Transverse colon (tissue), 3 donors: ENCODE results near the gene ZBTB46.

ENCODE experiments used
- POLR2A ChIP-seq: fragments of 450-650 bp; IDR thresholded peaks from one replicate; pipeline ENCODE4 v1.6.1; 2016; ENCODE audit warnings: antibody characterized with exemption, mild to moderate bottlenecking, moderate library complexity
- TF ChIP-seq, protein P1 (sequence below), 5 experiments: fragments of 200-600 bp in 3 of 5; fragments of 450-650 bp in 2 of 5; sonication (generic) in 3 of 5; IDR thresholded peaks; 1 replicate in 2 of 5; 2 replicates in 3 of 5; pipeline ENCODE4 v1.5.1; 2016 to 2017; ENCODE audit warnings: antibody characterized with exemption in 5 of 5, inconsistent platforms in 3 of 5, mild to moderate bottlenecking in 2 of 5, moderate library complexity in 1 of 5

GRCh38 chr20:63833776-63834490 is 2.9 kb upstream of the ZBTB46 start:
- TF ChIP-seq, protein P1, sequence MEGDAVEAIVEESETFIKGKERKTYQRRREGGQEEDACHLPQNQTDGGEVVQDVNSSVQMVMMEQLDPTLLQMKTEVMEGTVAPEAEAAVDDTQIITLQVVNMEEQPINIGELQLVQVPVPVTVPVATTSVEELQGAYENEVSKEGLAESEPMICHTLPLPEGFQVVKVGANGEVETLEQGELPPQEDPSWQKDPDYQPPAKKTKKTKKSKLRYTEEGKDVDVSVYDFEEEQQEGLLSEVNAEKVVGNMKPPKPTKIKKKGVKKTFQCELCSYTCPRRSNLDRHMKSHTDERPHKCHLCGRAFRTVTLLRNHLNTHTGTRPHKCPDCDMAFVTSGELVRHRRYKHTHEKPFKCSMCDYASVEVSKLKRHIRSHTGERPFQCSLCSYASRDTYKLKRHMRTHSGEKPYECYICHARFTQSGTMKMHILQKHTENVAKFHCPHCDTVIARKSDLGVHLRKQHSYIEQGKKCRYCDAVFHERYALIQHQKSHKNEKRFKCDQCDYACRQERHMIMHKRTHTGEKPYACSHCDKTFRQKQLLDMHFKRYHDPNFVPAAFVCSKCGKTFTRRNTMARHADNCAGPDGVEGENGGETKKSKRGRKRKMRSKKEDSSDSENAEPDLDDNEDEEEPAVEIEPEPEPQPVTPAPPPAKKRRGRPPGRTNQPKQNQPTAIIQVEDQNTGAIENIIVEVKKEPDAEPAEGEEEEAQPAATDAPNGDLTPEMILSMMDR (IDR thresholded peaks at IDR 0.05) = no peak
- no peak for TF ChIP-seq POLR2A
